ENCODE results near the gene LRRTM2.
"Not testable (repeated sequence)": the region's sequence is repeated elsewhere in the genome, so short reads cannot be mapped to it uniquely, and the experiment has no call there.

LRRTM2 gene

GRCh38 chr5:138837160-138837559 lies 38.0 kb downstream of the LRRTM2 start:
- in situ Hi-C loops (cut with HindIII; ENCODE audit: low sequenced_read_pairs), result no loop called here
- no peak for DNase-seq (ENCODE audit: low read depth)
- TF ChIP-seq CTCF (IDR thresholded peaks at IDR 0.05; ENCODE audit: low read depth, low read length, missing control alignments), result no peak
- H3K4me3 ChIP-seq (ENCODE audit: low read depth, low read length), result no peak overlapping the region

- H3K4me3 ChIP-seq (ENCODE audit: low read depth, low read length); DNase-seq (ENCODE audit: low read depth); in situ Hi-C loops (cut with HindIII; ENCODE audit: low sequenced_read_pairs): not testable (repeated sequence)
These were observed 40.3 kb downstream of the LRRTM2 start for GRCh38 chr5:138834853-138835252.

GRCh38 chr5:138833726-138834480 lies 41.2 kb downstream of the LRRTM2 start:
- no peak overlapping the region for H3K4me3 ChIP-seq (ENCODE audit: low read depth, low read length)
- DNase-seq (ENCODE audit: low read depth), result no peak
- in situ Hi-C loops (cut with HindIII; ENCODE audit: low sequenced_read_pairs), result no loop called here
- no peak for TF ChIP-seq CTCF (IDR thresholded peaks at IDR 0.05; ENCODE audit: low read depth, low read length, missing control alignments)

- no peak for TF ChIP-seq CTCF (IDR thresholded peaks at IDR 0.05; ENCODE audit: low read depth, low read length, missing control alignments)
- no peak overlapping the region for H3K4me3 ChIP-seq (ENCODE audit: low read depth, low read length)
- no peak for DNase-seq (ENCODE audit: low read depth)
- in situ Hi-C loops (cut with HindIII; ENCODE audit: low sequenced_read_pairs), result no loop called here
These were observed 42.1 kb downstream of the LRRTM2 start for GRCh38 chr5:138833080-138833479.

- H3K4me3 ChIP-seq (ENCODE audit: low read depth, low read length), result no peak overlapping the region
- TF ChIP-seq CTCF (IDR thresholded peaks at IDR 0.05; ENCODE audit: low read depth, low read length, missing control alignments), result no peak
- in situ Hi-C loops (cut with HindIII; ENCODE audit: low sequenced_read_pairs), result no loop called here
- peak; percentile 29 for DNase-seq (ENCODE audit: low read depth)
These were observed 42.9 kb downstream of the LRRTM2 start for GRCh38 chr5:138832218-138832617.

- in situ Hi-C loops (cut with HindIII; ENCODE audit: low sequenced_read_pairs), result no loop called here
- no peak for TF ChIP-seq CTCF (IDR thresholded peaks at IDR 0.05; ENCODE audit: low read depth, low read length, missing control alignments)
- DNase-seq (ENCODE audit: low read depth), result no peak
- H3K4me3 ChIP-seq (ENCODE audit: low read depth, low read length), result no peak overlapping the region
These were observed 43.4 kb downstream of the LRRTM2 start for GRCh38 chr5:138831703-138832102.

GRCh38 chr5:138829341-138829740 lies 45.8 kb downstream of the LRRTM2 start:
- DNase-seq (ENCODE audit: low read depth), result no peak
- no peak for TF ChIP-seq CTCF (IDR thresholded peaks at IDR 0.05; ENCODE audit: low read depth, low read length, missing control alignments)
- in situ Hi-C loops (cut with HindIII; ENCODE audit: low sequenced_read_pairs), result no loop called here
- H3K4me3 ChIP-seq (ENCODE audit: low read depth, low read length), result no peak overlapping the region

All from astrocyte of the cerebellum (primary cell).